HCT116 (cell line): ENCODE measurements around the gene PHLDB3. TPM values are rescaled to one million over a fixed set of nuclear protein-coding genes. Genes with fewer than 3 reads are reported as not detected.

Experiments
- ATAC-seq: fragments of 200-7000 bp; cut with Tn5 transposase; 2 replicates; pipeline ENCODE4 v1.9.1; 2020; ENCODE audit warnings: mild to moderate bottlenecking, moderate library complexity
- BruUV-seq: library from RNA; stranded (reverse); fragments of 400-500 nt; replicated peaks from 2 replicates; lab custom pipeline; 2021; lab: Mats Ljungman, UMichigan
- CTCF ChIA-PET: fragments of 300-600 bp; sonication (Branson Sonifier 250); formaldehyde crosslinking; loops from one replicate; lab custom pipeline; 2021; ENCODE audit warnings: antibody characterized with exemption; lab: Charles Lee
- POLR2A ChIA-PET: fragments of 300-600, 350-600 bp; sonication (Branson Sonifier 250); formaldehyde crosslinking; loops from one replicate; lab custom pipeline; 2021; ENCODE audit warnings: antibody characterized with exemption; lab: Charles Lee
- RAD21 ChIA-PET, 2 experiments: fragments of 300-600 bp; sonication (Branson Sonifier 250); formaldehyde crosslinking; loops; one replicate each; lab custom pipeline; 2023; ENCODE audit warnings: low total read pairs in 2 of 2; ENCODE audit not compliant: uncharacterized antibody in 2 of 2, unreplicated experiment in 2 of 2, low non-redundant PET in 1 of 2; lab: Charles Lee
- DNase-seq: peaks from one replicate; pipeline ENCODE4 v3.0.0-alpha.2; 2010; ENCODE audit warnings: low read depth, low spot score
- H2AFZ ChIP-seq: fragments of 200-600 bp; shearing (Covaris generic), sonication (generic); 2 replicates; pipeline ENCODE4 v1.6.1; 2017; ENCODE audit warnings: low read depth, mixed run types, mixed read lengths, antibody characterized with exemption, low read length; ENCODE audit not compliant: poor library complexity, severe bottlenecking
- H3K27ac ChIP-seq: 2 replicates; pipeline ENCODE4 v1.5.1; 2012; ENCODE audit warnings: low read depth, low read length
- H3K27me3 ChIP-seq: fragments of 200-600 bp; sonication (generic); 2 replicates; pipeline ENCODE4 v1.6.1; 2016; ENCODE audit warnings: mixed run types, low read length, mixed read lengths; ENCODE audit not compliant: insufficient read depth
- H3K36me3 ChIP-seq, 2 experiments: fragments of 200-500 bp in 1 of 2; fragments of 200-600 bp in 1 of 2; sonication (Bioruptor generic) in 1 of 2; sonication (generic) in 1 of 2; 2 replicates each; pipeline versions ENCODE4 v1.5.1 to v1.6.1; 2014 to 2016; ENCODE audit warnings: low read length in 2 of 2, inconsistent platforms in 1 of 2, mixed read lengths in 1 of 2, mixed run types in 1 of 2; ENCODE audit not compliant: insufficient read depth in 2 of 2, control insufficient read depth in 1 of 2
- H3K4me1 ChIP-seq, 2 experiments: fragments of 200-600 bp in 1 of 2; sonication (generic) in 1 of 2; 2 replicates each; pipeline versions ENCODE4 v1.5.1 to v1.6.1; 2012 to 2017; ENCODE audit warnings: low read length in 2 of 2, inconsistent platforms in 1 of 2, mild to moderate bottlenecking in 1 of 2, mixed read lengths in 1 of 2, mixed run types in 1 of 2, moderate library complexity in 1 of 2; ENCODE audit not compliant: insufficient read depth in 2 of 2, control insufficient read depth in 1 of 2
- H3K4me2 ChIP-seq: fragments of 200-600 bp; sonication (generic); 2 replicates; pipeline ENCODE4 v1.6.1; 2017; ENCODE audit warnings: mixed run types, low read length, mixed read lengths
- H3K4me3 ChIP-seq, 2 experiments: fragments of 200-600 bp in 1 of 2; sonication (generic) in 1 of 2; replicated peaks in 1 of 2; 2 replicates each; pipeline ENCODE4 v1.5.1; 2011 to 2016; ENCODE audit warnings: low read length in 2 of 2, control low read depth in 1 of 2, low read depth in 1 of 2, mild to moderate bottlenecking in 1 of 2, mixed read lengths in 1 of 2, mixed run types in 1 of 2
- H3K79me2 ChIP-seq: fragments of 200-600 bp; sonication (generic); 2 replicates; pipeline ENCODE4 v1.6.1; 2017; ENCODE audit warnings: mild to moderate bottlenecking, mixed run types, low read length, moderate library complexity, mixed read lengths; ENCODE audit not compliant: insufficient read depth
- H3K9ac ChIP-seq: fragments of 200-600 bp; sonication (generic); 2 replicates; pipeline ENCODE4 v1.6.1; 2016; ENCODE audit warnings: low read length, mixed read lengths
- H3K9me2 ChIP-seq: fragments of 200-600 bp; sonication (generic), shearing (Covaris generic); 2 replicates; pipeline ENCODE4 v1.6.1; 2017; ENCODE audit warnings: mixed run types, mild to moderate bottlenecking, moderate library complexity; ENCODE audit not compliant: insufficient read depth
- H3K9me3 ChIP-seq, 2 experiments: fragments of 200-500 bp in 1 of 2; fragments of 200-600 bp in 1 of 2; sonication (Bioruptor generic) in 1 of 2; sonication (generic) in 1 of 2; 2 replicates each; pipeline ENCODE4 v1.6.1; 2014 to 2017; ENCODE audit warnings: low read length in 2 of 2, mixed read lengths in 2 of 2, inconsistent platforms in 1 of 2, low read depth in 1 of 2, mild to moderate bottlenecking in 1 of 2, mixed run types in 1 of 2, moderate library complexity in 1 of 2; ENCODE audit not compliant: control insufficient read depth in 1 of 2, insufficient read depth in 1 of 2
- H4K20me1 ChIP-seq: fragments of 200-600 bp; sonication (generic), shearing (Covaris generic); 2 replicates; pipeline ENCODE4 v1.6.1; 2017; ENCODE audit warnings: mixed run types, mild to moderate bottlenecking, moderate library complexity; ENCODE audit not compliant: insufficient read depth
- ATF3 ChIP-seq: IDR thresholded peaks from 2 replicates; pipeline ENCODE4 v1.6.1; 2012
- CBX3 ChIP-seq: IDR thresholded peaks from 2 replicates; pipeline ENCODE4 v1.6.1; 2012; ENCODE audit warnings: low read depth
- CTCF ChIP-seq, 3 experiments: fragments of 200-600 bp in 1 of 3; sonication (generic) in 1 of 3; IDR thresholded peaks in 2 of 3; conservative IDR thresholded peaks in 1 of 3; 2 replicates each; pipeline ENCODE4 v1.5.1; 2012 to 2017; ENCODE audit warnings: low read depth in 2 of 3, low read length in 2 of 3, antibody characterized with exemption in 1 of 3, borderline replicate concordance in 1 of 3, control low read depth in 1 of 3, mild to moderate bottlenecking in 1 of 3, mixed read lengths in 1 of 3, mixed run types in 1 of 3, moderate library complexity in 1 of 3; ENCODE audit not compliant: insufficient read depth in 1 of 3
- EGR1 ChIP-seq: IDR thresholded peaks from 2 replicates; pipeline ENCODE4 v1.6.1; 2012; ENCODE audit warnings: low read depth
- ELF1 ChIP-seq: IDR thresholded peaks from 2 replicates; pipeline ENCODE4 v1.6.1; 2012; ENCODE audit warnings: low read depth, borderline replicate concordance
- EZH2phosphoT487 ChIP-seq: fragments of 200-600 bp; IDR thresholded peaks from 2 replicates; pipeline ENCODE4 v1.6.1; 2018; ENCODE audit warnings: antibody characterized with exemption, borderline replicate concordance
- FOSL1 ChIP-seq: IDR thresholded peaks from 2 replicates; pipeline ENCODE4 v1.6.1; 2012; ENCODE audit warnings: low read depth
- JUND ChIP-seq: IDR thresholded peaks from 2 replicates; pipeline ENCODE4 v1.6.1; 2012
- MAX ChIP-seq: IDR thresholded peaks from 2 replicates; pipeline ENCODE4 v1.6.1; 2012
- POLR2A ChIP-seq: IDR thresholded peaks from 2 replicates; pipeline ENCODE4 v1.7.0; 2011; ENCODE audit warnings: borderline replicate concordance; ENCODE audit not compliant: insufficient read depth, insufficient read length; ENCODE audit errors: extremely low read depth
- POLR2AphosphoS5 ChIP-seq: IDR thresholded peaks from 2 replicates; pipeline ENCODE4 v1.6.1; 2011; ENCODE audit warnings: mild to moderate bottlenecking, low read depth, low read length, moderate library complexity
- RAD21 ChIP-seq: IDR thresholded peaks from 2 replicates; pipeline ENCODE4 v1.6.1; 2012; ENCODE audit warnings: low read depth, mild to moderate bottlenecking
- SIN3A ChIP-seq: IDR thresholded peaks from 2 replicates; pipeline ENCODE4 v1.6.1; 2012; ENCODE audit warnings: low read depth
- SP1 ChIP-seq: IDR thresholded peaks from 2 replicates; pipeline ENCODE4 v1.6.1; 2012; ENCODE audit warnings: low read depth
- SRF ChIP-seq: IDR thresholded peaks from 2 replicates; pipeline ENCODE4 v1.6.1; 2012; ENCODE audit warnings: low read depth
- TCF7L2 ChIP-seq: IDR thresholded peaks from 2 replicates; pipeline ENCODE4 v1.7.0; 2011; ENCODE audit warnings: borderline replicate concordance, inconsistent platforms; ENCODE audit not compliant: insufficient read depth, insufficient read length; ENCODE audit errors: extremely low read depth
- YY1 ChIP-seq: IDR thresholded peaks from 2 replicates; pipeline ENCODE4 v1.6.1; 2011; ENCODE audit warnings: low read length, low read depth, moderate library complexity, mild to moderate bottlenecking; ENCODE audit not compliant: insufficient replicate concordance; ENCODE audit errors: extremely low read depth
- ZBTB33 ChIP-seq: IDR thresholded peaks from 2 replicates; pipeline ENCODE4 v1.6.1; 2011; ENCODE audit warnings: mild to moderate bottlenecking, low read length, moderate library complexity; ENCODE audit not compliant: insufficient replicate concordance; ENCODE audit errors: extremely low read depth
- ZFX ChIP-seq: fragments of 450-650 bp; IDR thresholded peaks from 2 replicates; pipeline ENCODE4 v1.6.1; 2017
- ZNF274 ChIP-seq: fragments of 200-500 bp; sonication (Bioruptor generic); IDR thresholded peaks from 2 replicates; pipeline ENCODE4 v1.6.1; 2014; ENCODE audit warnings: mild to moderate bottlenecking, low read depth, low read length, inconsistent platforms
- intact Hi-C: fragments of 100-400 bp; cut with micrococcal nuclease; formaldehyde crosslinking; loops from 2 replicates; pipeline ENCODE4 v1.10.0; 2022
- total RNA-seq: library from RNA; stranded (reverse); gene quantifications from one replicate; pipeline ENCODE4 v1.2.1, GENCODE V29; 2021; ENCODE audit not compliant: unreplicated experiment

The PHLDB3 gene
- total RNA-seq, 1 experiment from 2014 or later = 15.5 TPM

GRCh38 chr19:43464134-43464775, 40.3 kb downstream of the PHLDB3 start:
- Histone ChIP-seq H3K4me1 (peaks cover 22 to 61% of the 10 kb centered on the region in 2 experiments), H3K27ac (peak overlapping the region; percentile 26; the same call in 1 of the 2 replicates), H3K79me2 (no peaks in the 10 kb centered on the region), H3K36me3 (no peaks in the 10 kb centered on the region), H3K4me3 (peak overlapping the region; percentile 60 to 73), H2AFZ (peak overlapping the region; percentile 92), H3K27me3 (no peaks in the 10 kb centered on the region), H4K20me1 (no peaks in the 10 kb centered on the region), H3K4me2 (peak overlapping the region; percentile 100), H3K9me2 (no peaks in the 10 kb centered on the region), H3K9ac (peak overlapping the region; percentile 65), H3K9me3 (no peaks in the 10 kb centered on the region)
- ATAC-seq = peak; percentile 53
- intact Hi-C loops = no loop called here
- CTCF ChIA-PET = interaction anchor here (1.2 to 3.0 kb wide), 5 partner anchors 11 to 56 kb away, joined by 4 to 19 read pairs (median 4); no protein-coding TSS in a partner anchor
- DNase-seq = no peak
- RAD21 ChIA-PET = interaction anchor here in 1 of 2 experiments (0.9 kb wide), 1 partner anchor 40 kb away, joined by 3 read pairs; the partner anchor contains the start of gene PHLDB3
- POLR2A ChIA-PET = interaction anchor here (1.2 to 1.8 kb wide), 5 partner anchors 11 to 204 kb away, joined by 3 to 8 read pairs (median 5); partner anchors contain the start of gene ZNF575
- TF ChIP-seq JUND = no peak
- TF ChIP-seq MAX = no peak
- no peak for TF ChIP-seq EZH2phosphoT487
- no peak for TF ChIP-seq SRF
- TF ChIP-seq ELF1 = no peak
- TF ChIP-seq POLR2AphosphoS5 = no peak
- no peak for TF ChIP-seq ZNF274
- no peak for TF ChIP-seq CTCF (IDR thresholded peaks at IDR 0.05 in 2 of 3, conservative IDR thresholded peaks at IDR 0.05 in 1 of 3; ENCODE audit: borderline replicate concordance in 1 of 3, insufficient read depth in 1 of 3, low read depth in 2 of 3, low read length in 2 of 3)
- no peak for TF ChIP-seq TCF7L2
- TF ChIP-seq FOSL1 = no peak
- TF ChIP-seq SIN3A = no peak
- TF ChIP-seq YY1 = no peak
- TF ChIP-seq ATF3 = no peak
- no peak for TF ChIP-seq POLR2A
- TF ChIP-seq EGR1 = no peak
- TF ChIP-seq SP1 = no peak; the same call in 1 of the 2 replicates
- no peak for TF ChIP-seq ZBTB33
- TF ChIP-seq ZFX = no peak
- no peak for TF ChIP-seq RAD21
- TF ChIP-seq CBX3 = no peak
- no TSS peak for BruUV-seq
